HG02610 (cell line): ENCODE results near the gene PRG2.

Source experiments
- ATAC-seq: cut with Tn5 transposase; IDR thresholded peaks from one replicate; pipeline ENCODE4 v1.9.1; 2021; ENCODE audit warnings: mild to moderate bottlenecking, moderate library complexity; ENCODE audit not compliant: unreplicated experiment

The PRG2 gene

GRCh38 chr11:57397394-57397990 lies 7.0 kb upstream of the PRG2 start:
- no peak for ATAC-seq

DNA sequence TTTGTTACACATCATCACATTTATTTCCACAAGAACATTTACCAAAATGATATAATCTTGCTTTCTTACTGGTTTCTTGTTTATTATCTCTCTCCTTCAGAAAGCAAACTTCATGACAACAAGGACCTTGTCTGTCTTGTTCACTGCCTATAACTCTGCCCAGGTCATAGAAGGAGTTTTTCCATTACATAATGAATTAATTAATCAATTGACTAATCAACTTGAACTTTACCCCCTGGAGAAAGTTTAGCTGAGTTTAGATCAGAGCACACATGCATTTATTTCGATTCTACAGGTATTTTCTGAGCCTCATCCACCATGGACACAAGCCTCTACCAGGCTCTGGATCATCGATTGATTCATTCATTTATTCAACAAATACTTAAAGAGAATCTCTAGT lies 6.3 kb upstream of the PRG2 start:
- ATAC-seq: no peak

DNA sequence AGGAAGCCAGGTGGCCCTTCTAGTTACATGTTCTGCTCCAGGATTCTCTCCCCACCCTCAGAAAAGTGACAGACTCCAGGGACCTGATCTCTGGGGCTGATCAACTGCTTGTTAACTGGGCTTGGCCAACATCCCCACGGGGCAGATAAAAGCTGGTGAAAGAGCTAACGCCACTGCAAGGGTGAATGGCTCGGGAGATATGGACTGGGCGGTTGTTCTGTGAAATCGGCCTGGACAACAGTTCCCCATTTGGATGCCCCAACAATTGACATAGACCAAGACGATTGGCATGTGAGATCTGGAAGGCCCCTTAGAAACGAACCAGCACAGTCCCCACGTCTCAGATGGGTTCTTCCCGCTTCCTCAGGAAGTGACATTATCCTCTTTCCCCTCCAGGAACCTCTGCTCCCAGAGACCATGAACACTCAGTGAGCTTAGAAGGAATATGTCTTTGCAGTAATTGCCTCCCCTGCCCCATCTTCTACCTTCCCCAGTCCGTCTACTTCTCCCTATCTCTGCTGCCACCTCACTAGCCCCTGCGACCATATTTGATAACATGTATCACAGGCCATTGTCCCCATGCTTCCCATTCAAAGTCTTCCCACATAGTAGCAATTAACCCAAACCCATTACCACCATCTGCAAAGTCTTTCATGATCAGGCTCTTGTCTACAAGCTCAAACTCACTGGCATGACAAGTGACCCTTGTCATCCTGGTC lies 5.6 kb upstream of the PRG2 start:
- no peak for ATAC-seq

- ATAC-seq: no peak
Observed at GRCh38 chr11:57394203-57394965, 3.9 kb upstream of the PRG2 start.

DNA sequence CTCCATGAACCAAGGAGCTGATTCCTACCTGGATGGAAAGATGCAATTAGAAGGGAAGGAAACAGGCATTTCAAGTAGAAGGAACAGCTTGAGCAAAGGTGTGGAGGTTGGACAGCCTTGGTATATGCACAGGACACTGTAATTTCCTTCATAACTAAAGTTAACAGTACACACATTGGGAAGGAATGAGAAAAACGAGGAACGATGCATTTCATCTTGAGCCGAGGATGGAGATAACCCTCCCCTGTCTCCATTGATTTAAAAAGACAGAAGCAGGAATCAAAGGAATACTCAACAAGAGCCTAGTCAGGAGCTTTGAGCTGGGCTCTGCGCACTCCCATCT lies 2.3 kb upstream of the PRG2 start:
- no peak for ATAC-seq

DNA sequence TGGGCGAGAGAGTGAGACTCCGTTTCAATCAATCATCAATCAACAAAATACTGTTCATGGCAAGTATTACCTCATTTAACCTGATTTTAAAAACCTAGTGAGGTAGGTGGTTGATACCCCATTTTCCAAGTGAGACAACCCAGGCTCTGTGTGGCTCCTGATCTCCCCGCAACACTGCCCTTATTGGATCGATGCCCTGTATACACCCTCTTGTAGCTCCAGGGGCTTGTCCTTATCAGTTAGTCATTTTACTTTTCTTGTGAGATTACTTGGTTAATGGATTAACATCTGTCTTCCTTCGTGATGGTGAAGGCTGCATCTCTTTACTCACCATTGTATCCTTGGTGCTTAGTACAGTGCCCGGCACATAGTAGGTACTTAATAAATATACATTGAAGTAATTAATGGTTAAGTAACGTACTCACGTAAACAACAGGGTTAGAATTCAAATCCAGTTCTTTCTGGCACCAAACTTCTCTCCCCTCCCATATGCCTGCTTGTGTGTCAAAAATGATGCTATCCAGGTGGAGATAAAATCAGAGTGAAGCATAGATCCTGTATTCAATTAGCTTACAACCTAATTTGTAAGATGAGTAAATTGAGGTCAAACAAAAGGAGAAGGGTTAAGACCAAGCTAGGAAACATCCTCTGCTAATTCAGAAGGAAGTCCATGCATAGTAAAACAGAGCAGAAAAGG lies 1.8 kb upstream of the PRG2 start:
- no peak for ATAC-seq

- ATAC-seq: no peak
Observed at GRCh38 chr11:57391539-57391938, 1.1 kb upstream of the PRG2 start.

DNA sequence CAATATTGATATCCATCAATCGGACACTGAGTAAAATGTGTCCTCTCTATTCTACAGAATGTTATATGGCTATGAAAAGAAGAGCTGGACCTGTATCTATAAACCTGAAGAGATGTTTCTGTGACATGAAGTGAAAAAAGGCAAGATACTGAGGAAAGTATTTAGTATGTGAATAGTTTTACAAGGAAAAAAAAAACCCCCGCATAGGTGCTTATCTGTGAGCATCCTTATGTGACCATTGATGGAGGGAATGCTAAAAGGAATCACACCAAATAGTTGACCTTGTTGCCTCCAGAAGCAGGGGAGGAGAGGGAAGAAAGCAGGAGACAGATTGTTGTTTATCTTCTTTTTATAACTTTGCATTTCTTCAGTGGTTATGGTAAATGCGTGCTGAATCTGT lies 661 bp upstream of the PRG2 start:
- no peak for ATAC-seq

GRCh38 chr11:57387289-57388030 lies 3.0 kb downstream of the PRG2 start:
- ATAC-seq: no peak

- no peak for ATAC-seq
Observed at GRCh38 chr11:57386178-57386940, 4.1 kb downstream of the PRG2 start.

GRCh38 chr11:57380975-57381374 lies 9.5 kb downstream of the PRG2 start, which contains the start of gene PRG3:
PRG3 (minus strand) TSS chr11:57381150; CDS start chr11:57380708, 442 bp downstream.
- no peak for ATAC-seq

DNA sequence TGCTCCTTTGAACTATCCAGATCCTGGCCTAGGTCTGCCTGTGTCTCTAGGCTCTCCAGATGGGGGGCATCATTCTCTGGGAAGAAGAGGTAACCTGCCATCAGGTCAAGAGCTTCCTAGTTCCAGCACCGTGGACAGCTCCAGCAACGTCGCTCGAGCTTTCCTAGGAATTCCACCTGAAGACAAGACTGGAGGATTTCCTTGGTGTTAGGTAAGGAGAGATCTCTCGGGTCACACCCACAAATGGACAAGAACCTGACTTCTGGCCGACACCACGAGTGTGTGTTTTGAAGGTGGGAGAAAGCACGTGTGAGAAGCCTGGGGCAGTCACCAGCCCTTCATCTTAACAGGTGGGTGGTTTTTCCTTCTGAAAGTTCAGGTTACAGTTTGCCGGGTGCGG lies 10.7 kb downstream of the PRG2 start:
- ATAC-seq: no peak

DNA sequence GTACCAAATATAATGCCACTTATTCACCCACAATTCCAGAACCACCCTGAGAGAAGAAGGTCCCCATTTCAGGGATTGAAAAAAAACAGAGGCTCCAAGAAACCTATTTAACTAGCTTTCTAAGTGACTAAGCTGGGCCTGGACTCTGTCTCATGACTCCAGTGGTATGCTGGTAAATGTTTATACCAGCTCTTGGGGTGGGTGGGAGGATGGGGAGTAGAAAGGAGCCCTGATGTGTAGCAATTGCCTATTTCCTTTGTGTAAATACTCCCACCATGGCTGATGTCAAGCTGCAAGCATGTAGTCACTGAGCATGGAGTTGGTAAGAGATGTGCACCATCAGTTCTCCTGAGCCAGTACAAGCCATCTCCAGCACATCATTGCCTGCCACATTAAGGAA lies 12.3 kb downstream of the PRG2 start:
- ATAC-seq: no peak

DNA sequence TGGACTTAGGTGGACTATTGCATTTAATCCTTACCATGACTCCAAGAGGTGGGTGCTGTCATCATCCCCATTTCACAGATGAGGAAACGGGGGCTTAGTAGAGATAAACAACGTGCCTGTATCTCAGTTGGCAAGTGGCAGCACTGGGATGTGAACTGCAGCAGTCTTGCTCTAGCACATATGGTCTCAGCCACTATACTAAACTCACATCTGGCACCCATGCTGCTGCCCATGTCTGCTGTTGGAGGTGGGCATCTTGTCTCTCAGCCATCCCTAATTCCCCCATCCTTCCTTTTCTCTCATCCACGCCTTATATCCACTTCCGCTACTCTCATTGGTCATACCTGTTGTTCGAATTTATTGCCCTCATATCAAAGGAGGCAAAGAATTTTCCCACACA lies 13.3 kb downstream of the PRG2 start:
- ATAC-seq: no peak

- no peak for ATAC-seq
Observed at GRCh38 chr11:57376095-57377090, 14.1 kb downstream of the PRG2 start.

GRCh38 chr11:57375490-57375889 lies 15.0 kb downstream of the PRG2 start:
- ATAC-seq: no peak

- no peak for ATAC-seq
Observed at GRCh38 chr11:57374966-57375365, 15.5 kb downstream of the PRG2 start.

GRCh38 chr11:57373146-57373545 lies 17.3 kb downstream of the PRG2 start:
- no peak for ATAC-seq

DNA sequence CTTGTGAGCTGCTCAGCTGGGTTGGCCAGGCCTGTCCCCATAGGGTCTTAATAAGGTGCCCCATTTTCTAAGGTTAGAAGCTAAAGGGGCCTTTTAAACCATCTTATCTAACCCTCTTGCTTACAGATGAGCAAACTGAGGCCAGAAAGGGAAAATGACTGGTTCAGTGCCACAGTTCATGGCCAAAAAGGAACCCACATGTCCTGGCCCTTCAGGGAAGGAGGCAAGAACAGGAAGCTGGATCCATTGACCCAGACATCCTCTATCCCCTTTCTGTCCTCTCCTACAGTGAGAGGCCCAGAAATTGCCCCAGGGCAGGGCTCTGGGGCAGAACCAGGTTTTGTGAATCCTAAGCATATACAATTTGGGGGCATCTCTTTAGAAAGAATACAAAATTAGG lies 19.5 kb downstream of the PRG2 start:
- no peak for ATAC-seq
